Ectodermal cell (in vitro differentiated cells): Measurements from ENCODE around the gene URI1.
"Not testable (repeated sequence)": the region's sequence is repeated elsewhere in the genome, so short reads cannot be mapped to it uniquely, and the experiment has no call there.

Experiments used
- H3K27ac ChIP-seq: 2 replicates; pipeline ENCODE4 v1.7.0; 2013; ENCODE audit warnings: mild to moderate bottlenecking, low read depth, low read length; ENCODE audit not compliant: insufficient read depth, poor library complexity, severe bottlenecking
- H3K27me3 ChIP-seq: 2 replicates; pipeline ENCODE4 v1.7.0; 2013; ENCODE audit warnings: mild to moderate bottlenecking, low read length; ENCODE audit not compliant: insufficient read depth, control insufficient read depth, poor library complexity, severe bottlenecking
- H3K36me3 ChIP-seq: one replicate; pipeline ENCODE4 v1.7.0; 2013; ENCODE audit warnings: low read length; ENCODE audit not compliant: control insufficient read depth, insufficient read depth
- H3K4me1 ChIP-seq: one replicate; pipeline ENCODE4 v1.7.0; 2013; ENCODE audit warnings: low read length; ENCODE audit not compliant: control insufficient read depth, insufficient read depth
- H3K4me3 ChIP-seq: 2 replicates; pipeline ENCODE4 v1.7.0; 2013; ENCODE audit warnings: low read depth, low read length, control low read depth; ENCODE audit not compliant: insufficient read depth
- H3K9me3 ChIP-seq: 2 replicates; pipeline ENCODE4 v1.7.0; 2013; ENCODE audit warnings: mild to moderate bottlenecking, low read length, moderate library complexity; ENCODE audit not compliant: control insufficient read depth
- WGBS, 2 experiments: methylation state at CpG; one replicate each; pipeline ENCODE4 v1.1.7; 2013; ENCODE audit warnings: missing lambda C conversion rate in 2 of 2; 5-methylcytosine and 5-hydroxymethylcytosine counted together

The URI1 gene

GRCh38 chr19:29952646-29953045, 10.6 kb downstream of the URI1 start:
- 80 to 83% methylated on average over 4 of the region's 4 CpGs for WGBS, 2 experiments
- no peak overlapping the region for H3K4me3 ChIP-seq

GRCh38 chr19:29953352-29954247, 11.6 kb downstream of the URI1 start:
- H3K36me3 ChIP-seq, result no peaks in the 10 kb centered on the region
- WGBS, 2 experiments, result 100% methylated on average over 1 to 2 of the region's 2 CpGs
- H3K27ac ChIP-seq, result no peak overlapping the region

More at GRCh38 chr19:29952646-29953045, 10.6 kb downstream of the URI1 start:
- H3K9me3 ChIP-seq, result no peaks in the 10 kb centered on the region
- H3K4me1 ChIP-seq, result no peaks in the 10 kb centered on the region
- no peaks in the 10 kb centered on the region for H3K36me3 ChIP-seq
- H3K27ac ChIP-seq, result no peak overlapping the region
- no peaks in the 10 kb centered on the region for H3K27me3 ChIP-seq

GRCh38 chr19:29956855-29957254, 14.8 kb downstream of the URI1 start:
- Histone ChIP-seq H3K4me1 (no peaks in the 10 kb centered on the region), H3K4me3 (no peak overlapping the region), H3K36me3 (no peaks in the 10 kb centered on the region), H3K9me3 (no peaks in the 10 kb centered on the region), H3K27me3 (no peaks in the 10 kb centered on the region), H3K27ac (no peak overlapping the region)
- 93 to 96% methylated on average over 6 of the region's 6 CpGs for WGBS, 2 experiments

More at GRCh38 chr19:29953352-29954247, 11.6 kb downstream of the URI1 start:
- no peak overlapping the region for H3K4me3 ChIP-seq
- no peaks in the 10 kb centered on the region for H3K27me3 ChIP-seq
- no peaks in the 10 kb centered on the region for H3K4me1 ChIP-seq
- no peaks in the 10 kb centered on the region for H3K9me3 ChIP-seq

GRCh38 chr19:29961311-29961710, 19.3 kb downstream of the URI1 start:
- Histone ChIP-seq H3K4me1 (peaks cover 5% of the 10 kb centered on the region), H3K27ac (no peak overlapping the region), H3K36me3 (no peaks in the 10 kb centered on the region), H3K9me3 (no peaks in the 10 kb centered on the region), H3K27me3 (no peaks in the 10 kb centered on the region), H3K4me3 (no peak overlapping the region)
- WGBS, 2 experiments, result 92 to 100% methylated on average over 1 to 3 of the region's 3 CpGs

- Histone ChIP-seq H3K4me1 (peaks cover 5% of the 10 kb centered on the region), H3K9me3 (no peaks in the 10 kb centered on the region), H3K27ac (no peak overlapping the region), H3K27me3 (no peaks in the 10 kb centered on the region), H3K36me3 (no peaks in the 10 kb centered on the region), H3K4me3 (no peak overlapping the region)
- 90 to 93% methylated on average over 2 of the region's 2 CpGs for WGBS, 2 experiments
Measured at GRCh38 chr19:29962793-29963192, 20.8 kb downstream of the URI1 start.

GRCh38 chr19:29963576-29963975, 21.5 kb downstream of the URI1 start:
- no peaks in the 10 kb centered on the region for H3K27me3 ChIP-seq
- 93 to 97% methylated on average over 4 of the region's 4 CpGs for WGBS, 2 experiments
- no peaks in the 10 kb centered on the region for H3K36me3 ChIP-seq
- H3K4me3 ChIP-seq, result no peak overlapping the region
- no peaks in the 10 kb centered on the region for H3K9me3 ChIP-seq
- H3K27ac ChIP-seq, result no peak overlapping the region
- peaks cover 5% of the 10 kb centered on the region for H3K4me1 ChIP-seq

- Histone ChIP-seq H3K27ac (no peak overlapping the region), H3K4me3 (no peak overlapping the region)
- 93 to 95% methylated on average over 5 of the region's 5 CpGs for WGBS, 2 experiments
Measured at GRCh38 chr19:29964171-29964570, 22.1 kb downstream of the URI1 start.

GRCh38 chr19:29965492-29965891, 23.5 kb downstream of the URI1 start:
- H3K4me1 ChIP-seq, result peaks cover 5% of the 10 kb centered on the region
- no peaks in the 10 kb centered on the region for H3K36me3 ChIP-seq
- no peak overlapping the region for H3K27ac ChIP-seq
- H3K27me3 ChIP-seq, result no peaks in the 10 kb centered on the region
- WGBS, 2 experiments, result 95 to 98% methylated on average over 3 of the region's 4 CpGs
- H3K9me3 ChIP-seq, result no peaks in the 10 kb centered on the region
- no peak overlapping the region for H3K4me3 ChIP-seq

More at GRCh38 chr19:29964171-29964570, 22.1 kb downstream of the URI1 start:
- peaks cover 5% of the 10 kb centered on the region for H3K4me1 ChIP-seq
- H3K9me3 ChIP-seq, result no peaks in the 10 kb centered on the region
- no peaks in the 10 kb centered on the region for H3K36me3 ChIP-seq
- no peaks in the 10 kb centered on the region for H3K27me3 ChIP-seq

- H3K9me3 ChIP-seq, H3K36me3 ChIP-seq, H3K4me3 ChIP-seq, H3K4me1 ChIP-seq, H3K27me3 ChIP-seq, H3K27ac ChIP-seq: not testable (repeated sequence)
- WGBS, 2 experiments, result 80 to 91% methylated on average over 3 of the region's 3 CpGs
Measured at GRCh38 chr19:29966142-29966541, 24.1 kb downstream of the URI1 start.

- no peaks in the 10 kb centered on the region for H3K36me3 ChIP-seq
Measured at GRCh38 chr19:29966588-29967249, 24.7 kb downstream of the URI1 start.

More at GRCh38 chr19:29966588-29967249, 24.7 kb downstream of the URI1 start:
- peaks cover 5% of the 10 kb centered on the region for H3K4me1 ChIP-seq
- H3K27me3 ChIP-seq, result no peaks in the 10 kb centered on the region
- H3K4me3 ChIP-seq, result no peak overlapping the region
- no peaks in the 10 kb centered on the region for H3K9me3 ChIP-seq
- H3K27ac ChIP-seq, result no peak overlapping the region
